ENCODE measurements around the gene AKNA. TPM values are rescaled to one million over a fixed set of nuclear protein-coding genes. Genes with fewer than 3 reads are reported as not detected.

AKNA gene
- total RNA-seq, 1 experiment from 2014 or later, result 14.4 TPM

DNA sequence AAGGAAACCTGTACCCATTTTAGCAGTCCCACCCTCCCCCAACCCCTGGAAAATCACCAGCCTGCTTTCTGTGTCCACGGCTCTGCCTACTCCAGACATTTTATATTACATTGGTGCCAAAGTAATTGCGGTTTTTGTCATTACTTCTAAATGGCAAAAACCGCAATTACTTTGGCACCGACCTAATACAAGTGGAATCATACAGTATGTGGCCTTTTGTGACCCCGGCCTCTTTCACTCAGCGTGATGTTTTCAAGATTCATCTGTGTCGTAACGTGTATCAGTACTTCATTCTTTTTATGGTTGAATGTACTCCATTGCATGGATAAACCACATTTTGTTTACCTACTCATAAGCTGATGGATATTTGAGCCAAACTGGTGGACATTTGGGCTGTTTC, 74.6 kb downstream of the AKNA start:
- no peaks in the 10 kb centered on the region for H3K9me3 ChIP-seq (ENCODE audit: insufficient read depth, low read depth)
- peaks cover 5% of the 10 kb centered on the region; the same call in 1 of the 2 replicates for H3K4me1 ChIP-seq (replicated peaks; ENCODE audit: insufficient read depth)
- H3K27me3 ChIP-seq (ENCODE audit: insufficient read depth, low read depth), result 0 out of 2 replicates have a peak, but pooled peaks cover 4% of the 10 kb centered on the region
- H3K4me2 ChIP-seq, result no peak overlapping the region
- H3F3A ChIP-seq (ENCODE audit: insufficient read depth, low read depth), result no peaks in the 10 kb centered on the region
- H3K79me2 ChIP-seq (ENCODE audit: low read depth), result no peaks in the 10 kb centered on the region
- no peak overlapping the region for H3K4me3 ChIP-seq
- no peak for DNase-seq
- TF ChIP-seq EZH2 (IDR thresholded peaks at IDR 0.05; ENCODE audit: low read depth), result no peak
- no peak for TF ChIP-seq CTCF (conservative IDR thresholded peaks at IDR 0.05)
- ChIA-PET CTCF (no interaction called here), POLR2A (ENCODE audit: unreplicated experiment) (no interaction called here)
- H3K36me3 ChIP-seq (ENCODE audit: low read depth), result no peaks in the 10 kb centered on the region
- no peak overlapping the region for H2AFZ ChIP-seq
- H3K27ac ChIP-seq, result no peak overlapping the region
- intact Hi-C loops (cut with micrococcal nuclease; ENCODE audit: unreplicated experiment), result no loop called here
- no TSS peak for BruUV-seq (replicated peaks)
- no peaks in the 10 kb centered on the region for H3K9me2 ChIP-seq (ENCODE audit: insufficient read depth)
- H4K20me1 ChIP-seq (ENCODE audit: insufficient read depth), result no peaks in the 10 kb centered on the region

DNA sequence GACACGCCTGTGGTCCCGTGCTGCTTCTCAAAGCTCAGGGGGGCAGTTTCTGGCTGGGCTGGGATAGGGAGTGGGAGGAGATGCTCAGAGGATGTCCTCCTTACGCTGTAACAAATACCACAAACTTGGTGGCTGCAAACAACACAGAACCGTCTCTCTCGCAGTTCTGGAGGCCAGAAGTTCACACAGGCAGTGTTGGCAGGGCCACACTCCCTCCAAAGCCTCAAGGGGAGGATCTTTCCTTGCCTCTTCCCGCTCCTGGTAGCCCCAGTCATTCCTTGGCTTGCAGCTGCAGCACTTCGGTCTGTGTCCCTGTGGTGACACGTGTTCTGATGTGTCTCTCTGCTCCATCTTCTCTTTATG, 75.3 kb downstream of the AKNA start:
- no TSS peak for BruUV-seq (replicated peaks)
- TF ChIP-seq CTCF (conservative IDR thresholded peaks at IDR 0.05) (no peak), EZH2 (IDR thresholded peaks at IDR 0.05; ENCODE audit: low read depth) (no peak)
- H3K4me1 ChIP-seq (replicated peaks; ENCODE audit: insufficient read depth), result no peaks in the 10 kb centered on the region
- no peak overlapping the region for H3K27ac ChIP-seq
- no peaks in the 10 kb centered on the region for H4K20me1 ChIP-seq (ENCODE audit: insufficient read depth)
- H3K4me2 ChIP-seq, result no peak overlapping the region
- no peaks in the 10 kb centered on the region for H3K79me2 ChIP-seq (ENCODE audit: low read depth)
- no peaks in the 10 kb centered on the region for H3K9me2 ChIP-seq (ENCODE audit: insufficient read depth)
- no peaks in the 10 kb centered on the region for H3K36me3 ChIP-seq (ENCODE audit: low read depth)
- ChIA-PET POLR2A (ENCODE audit: unreplicated experiment) (no interaction called here), CTCF (no interaction called here)
- intact Hi-C loops (cut with micrococcal nuclease; ENCODE audit: unreplicated experiment), result no loop called here
- H2AFZ ChIP-seq, result no peak overlapping the region
- no peak for DNase-seq
- H3K4me3 ChIP-seq, result no peak overlapping the region
- H3K9me3 ChIP-seq (ENCODE audit: insufficient read depth, low read depth), result no peaks in the 10 kb centered on the region
- H3K27me3 ChIP-seq (ENCODE audit: insufficient read depth, low read depth), result 0 out of 2 replicates have a peak, but pooled peaks cover 4% of the 10 kb centered on the region
- no peaks in the 10 kb centered on the region for H3F3A ChIP-seq (ENCODE audit: insufficient read depth, low read depth)

GRCh38 chr9:114311571-114312512, 75.9 kb downstream of the AKNA start:
- DNase-seq, result no peak
- Histone ChIP-seq H4K20me1 (ENCODE audit: insufficient read depth) (no peaks in the 10 kb centered on the region), H3K4me1 (replicated peaks; ENCODE audit: insufficient read depth) (no peaks in the 10 kb centered on the region), H3K4me3 (no peak overlapping the region), H3K9me3 (ENCODE audit: insufficient read depth, low read depth) (no peaks in the 10 kb centered on the region), H3K36me3 (ENCODE audit: low read depth) (no peaks in the 10 kb centered on the region), H3K9me2 (ENCODE audit: insufficient read depth) (no peaks in the 10 kb centered on the region), H3K27ac (no peak overlapping the region), H3K4me2 (no peak overlapping the region), H3F3A (ENCODE audit: insufficient read depth, low read depth) (no peaks in the 10 kb centered on the region), H3K27me3 (ENCODE audit: insufficient read depth, low read depth) (0 out of 2 replicates have a peak, but pooled peaks cover 4% of the 10 kb centered on the region), H2AFZ (no peak overlapping the region), H3K79me2 (ENCODE audit: low read depth) (no peaks in the 10 kb centered on the region)
- TF ChIP-seq EZH2 (IDR thresholded peaks at IDR 0.05; ENCODE audit: low read depth), result no peak
- TF ChIP-seq CTCF (conservative IDR thresholded peaks at IDR 0.05), result no peak
- ChIA-PET CTCF (no interaction called here), POLR2A (ENCODE audit: unreplicated experiment) (no interaction called here)
- BruUV-seq (replicated peaks), result no TSS peak
- intact Hi-C loops (cut with micrococcal nuclease; ENCODE audit: unreplicated experiment), result no loop called here

Data from PC-9 (cell line).